ENCODE results near the gene MTHFD2L.

- TF ChIP-seq, protein P1, sequence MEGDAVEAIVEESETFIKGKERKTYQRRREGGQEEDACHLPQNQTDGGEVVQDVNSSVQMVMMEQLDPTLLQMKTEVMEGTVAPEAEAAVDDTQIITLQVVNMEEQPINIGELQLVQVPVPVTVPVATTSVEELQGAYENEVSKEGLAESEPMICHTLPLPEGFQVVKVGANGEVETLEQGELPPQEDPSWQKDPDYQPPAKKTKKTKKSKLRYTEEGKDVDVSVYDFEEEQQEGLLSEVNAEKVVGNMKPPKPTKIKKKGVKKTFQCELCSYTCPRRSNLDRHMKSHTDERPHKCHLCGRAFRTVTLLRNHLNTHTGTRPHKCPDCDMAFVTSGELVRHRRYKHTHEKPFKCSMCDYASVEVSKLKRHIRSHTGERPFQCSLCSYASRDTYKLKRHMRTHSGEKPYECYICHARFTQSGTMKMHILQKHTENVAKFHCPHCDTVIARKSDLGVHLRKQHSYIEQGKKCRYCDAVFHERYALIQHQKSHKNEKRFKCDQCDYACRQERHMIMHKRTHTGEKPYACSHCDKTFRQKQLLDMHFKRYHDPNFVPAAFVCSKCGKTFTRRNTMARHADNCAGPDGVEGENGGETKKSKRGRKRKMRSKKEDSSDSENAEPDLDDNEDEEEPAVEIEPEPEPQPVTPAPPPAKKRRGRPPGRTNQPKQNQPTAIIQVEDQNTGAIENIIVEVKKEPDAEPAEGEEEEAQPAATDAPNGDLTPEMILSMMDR (IDR thresholded peaks at IDR 0.05) = no peak
- TF ChIP-seq POLR2A (IDR thresholded peaks at IDR 0.05) (no peak), EP300 (IDR thresholded peaks at IDR 0.05) (no peak)
Measured at GRCh38 chr4:74159143-74159709, 1.3 kb downstream of the MTHFD2L start.
